Prostate gland (tissue), 2 donors: ENCODE results near the gene CHP2.

Experiments used
- POLR2A ChIP-seq: fragments of 450-650 bp; IDR thresholded peaks from one replicate; pipeline ENCODE4 v1.6.1; 2016; ENCODE audit warnings: antibody characterized with exemption, mild to moderate bottlenecking
- POLR2AphosphoS5 ChIP-seq: sonication (generic); formaldehyde crosslinking; IDR thresholded peaks from one replicate; pipeline ENCODE4 v1.6.1; 2017; ENCODE audit warnings: antibody characterized with exemption
- TF ChIP-seq, protein P1 (sequence below), 4 experiments: fragments of 200-600 bp in 2 of 4; fragments of 450-650 bp in 2 of 4; sonication (generic) in 2 of 4; IDR thresholded peaks; 1 replicate in 3 of 4; 2 replicates in 1 of 4; pipeline ENCODE4 v1.5.1; 2016 to 2019; ENCODE audit warnings: antibody characterized with exemption in 4 of 4, mild to moderate bottlenecking in 2 of 4, moderate library complexity in 2 of 4

DNA sequence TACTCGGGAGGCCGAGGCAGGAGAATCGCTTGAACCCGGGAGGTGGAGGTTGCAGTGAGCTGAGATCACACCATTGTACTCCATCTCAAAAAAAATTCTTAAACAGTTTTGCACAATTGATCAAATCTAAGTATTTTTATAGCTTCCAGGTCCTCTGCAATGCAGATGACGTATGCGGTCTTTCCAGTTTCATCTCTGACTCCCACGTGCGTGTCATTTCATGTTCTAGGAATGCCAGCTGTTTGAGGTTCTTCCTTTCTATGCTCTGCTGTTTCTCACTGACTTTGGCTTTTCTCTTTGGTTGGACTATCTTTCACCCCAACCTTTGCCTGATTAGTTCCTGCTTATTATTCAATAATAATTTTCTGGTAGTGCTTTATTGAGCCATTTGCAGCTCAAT is 16.2 kb downstream of the CHP2 start:
- TF ChIP-seq, protein P1, sequence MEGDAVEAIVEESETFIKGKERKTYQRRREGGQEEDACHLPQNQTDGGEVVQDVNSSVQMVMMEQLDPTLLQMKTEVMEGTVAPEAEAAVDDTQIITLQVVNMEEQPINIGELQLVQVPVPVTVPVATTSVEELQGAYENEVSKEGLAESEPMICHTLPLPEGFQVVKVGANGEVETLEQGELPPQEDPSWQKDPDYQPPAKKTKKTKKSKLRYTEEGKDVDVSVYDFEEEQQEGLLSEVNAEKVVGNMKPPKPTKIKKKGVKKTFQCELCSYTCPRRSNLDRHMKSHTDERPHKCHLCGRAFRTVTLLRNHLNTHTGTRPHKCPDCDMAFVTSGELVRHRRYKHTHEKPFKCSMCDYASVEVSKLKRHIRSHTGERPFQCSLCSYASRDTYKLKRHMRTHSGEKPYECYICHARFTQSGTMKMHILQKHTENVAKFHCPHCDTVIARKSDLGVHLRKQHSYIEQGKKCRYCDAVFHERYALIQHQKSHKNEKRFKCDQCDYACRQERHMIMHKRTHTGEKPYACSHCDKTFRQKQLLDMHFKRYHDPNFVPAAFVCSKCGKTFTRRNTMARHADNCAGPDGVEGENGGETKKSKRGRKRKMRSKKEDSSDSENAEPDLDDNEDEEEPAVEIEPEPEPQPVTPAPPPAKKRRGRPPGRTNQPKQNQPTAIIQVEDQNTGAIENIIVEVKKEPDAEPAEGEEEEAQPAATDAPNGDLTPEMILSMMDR (IDR thresholded peaks at IDR 0.05): no peak
- TF ChIP-seq POLR2A (no peak), POLR2AphosphoS5 (peak; percentile 81)
